Measurements from ENCODE around the gene PARD3B. TPM values are rescaled to one million over a fixed set of nuclear protein-coding genes. Genes with fewer than 3 reads are reported as not detected.

The PARD3B gene
- total RNA-seq, 1 experiment from 2014 or later, result 7.6 TPM

DNA sequence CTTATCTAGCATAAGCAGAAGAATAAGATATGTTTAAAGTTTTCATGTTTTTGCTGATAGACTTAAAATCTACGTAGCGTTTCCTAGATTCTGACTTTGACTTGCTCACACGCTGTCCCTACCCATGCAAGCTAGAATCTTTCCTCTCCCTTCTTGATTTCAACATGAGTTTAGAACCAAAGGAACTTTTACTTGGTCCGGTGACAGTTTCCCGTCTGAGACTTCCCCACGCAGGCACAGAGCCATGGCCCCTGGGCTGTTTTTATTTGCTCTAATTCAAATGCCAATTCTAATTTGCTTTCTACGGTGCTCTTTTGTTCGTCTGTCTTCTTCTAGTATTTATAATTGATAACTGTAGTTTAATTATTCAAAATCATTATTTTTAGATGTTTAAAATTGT, 467.7 kb downstream of the PARD3B start:
- ChIA-PET CTCF (no interaction called here), POLR2A (ENCODE audit: low non-redundant PET) (no interaction called here)
- no peak overlapping the region for H3K27ac ChIP-seq (ENCODE audit: low read depth, low read length, poor library complexity, severe bottlenecking)
- intact Hi-C loops (cut with micrococcal nuclease; ENCODE audit: unreplicated experiment), result no loop called here
- no peak overlapping the region for H3K4me3 ChIP-seq (ENCODE audit: low read depth, low read length, poor library complexity, severe bottlenecking)
- no peak for DNase-seq (ENCODE audit: low spot score)
- no peaks in the 10 kb centered on the region for H3K9me3 ChIP-seq (ENCODE audit: low read depth, low read length, poor library complexity, severe bottlenecking)
- TF ChIP-seq, protein P1, sequence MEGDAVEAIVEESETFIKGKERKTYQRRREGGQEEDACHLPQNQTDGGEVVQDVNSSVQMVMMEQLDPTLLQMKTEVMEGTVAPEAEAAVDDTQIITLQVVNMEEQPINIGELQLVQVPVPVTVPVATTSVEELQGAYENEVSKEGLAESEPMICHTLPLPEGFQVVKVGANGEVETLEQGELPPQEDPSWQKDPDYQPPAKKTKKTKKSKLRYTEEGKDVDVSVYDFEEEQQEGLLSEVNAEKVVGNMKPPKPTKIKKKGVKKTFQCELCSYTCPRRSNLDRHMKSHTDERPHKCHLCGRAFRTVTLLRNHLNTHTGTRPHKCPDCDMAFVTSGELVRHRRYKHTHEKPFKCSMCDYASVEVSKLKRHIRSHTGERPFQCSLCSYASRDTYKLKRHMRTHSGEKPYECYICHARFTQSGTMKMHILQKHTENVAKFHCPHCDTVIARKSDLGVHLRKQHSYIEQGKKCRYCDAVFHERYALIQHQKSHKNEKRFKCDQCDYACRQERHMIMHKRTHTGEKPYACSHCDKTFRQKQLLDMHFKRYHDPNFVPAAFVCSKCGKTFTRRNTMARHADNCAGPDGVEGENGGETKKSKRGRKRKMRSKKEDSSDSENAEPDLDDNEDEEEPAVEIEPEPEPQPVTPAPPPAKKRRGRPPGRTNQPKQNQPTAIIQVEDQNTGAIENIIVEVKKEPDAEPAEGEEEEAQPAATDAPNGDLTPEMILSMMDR (conservative IDR thresholded peaks at IDR 0.05; ENCODE audit: low read depth, low read length), result no peak
- no peak for TF ChIP-seq EZH2 (IDR thresholded peaks at IDR 0.05; ENCODE audit: borderline replicate concordance, low read depth, low read length, poor library complexity, severe bottlenecking)
- H3K4me1 ChIP-seq (ENCODE audit: insufficient read depth, low read length, poor library complexity, severe bottlenecking), result no peaks in the 10 kb centered on the region
- H3K27me3 ChIP-seq (replicated peaks; ENCODE audit: insufficient read depth, low read depth, low read length, poor library complexity), result no peaks in the 10 kb centered on the region
- BruUV-seq (replicated peaks), result no TSS peak
- no peaks in the 10 kb centered on the region for H3K36me3 ChIP-seq (ENCODE audit: insufficient read depth, low read length, poor library complexity, severe bottlenecking)

DNA sequence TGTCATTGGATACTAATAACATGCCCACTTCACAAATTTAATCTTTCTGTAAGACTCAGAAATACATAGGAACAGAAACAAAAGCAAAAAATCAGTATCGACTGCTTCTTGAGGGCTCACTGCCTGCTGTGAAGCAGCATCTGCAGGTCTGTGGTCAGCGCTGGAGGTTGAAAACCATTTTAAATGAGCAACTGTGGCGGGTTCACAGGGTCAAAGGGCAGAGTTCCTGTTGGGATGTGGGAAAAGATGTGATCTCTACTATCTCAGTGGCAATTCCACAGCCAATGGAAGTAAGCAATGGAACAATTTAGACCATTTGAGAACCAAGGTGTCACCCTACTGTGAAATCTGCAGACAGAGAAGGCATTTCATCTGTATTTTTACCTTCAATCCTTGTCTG, 468.3 kb downstream of the PARD3B start:
- TF ChIP-seq, protein P1 (conservative IDR thresholded peaks at IDR 0.05; ENCODE audit: low read depth, low read length), result no peak
- no peak for TF ChIP-seq EZH2 (IDR thresholded peaks at IDR 0.05; ENCODE audit: borderline replicate concordance, low read depth, low read length, poor library complexity, severe bottlenecking)
- POLR2A ChIA-PET (ENCODE audit: low non-redundant PET), result no interaction called here
- Histone ChIP-seq H3K36me3 (ENCODE audit: insufficient read depth, low read length, poor library complexity, severe bottlenecking) (no peaks in the 10 kb centered on the region), H3K9me3 (ENCODE audit: low read depth, low read length, poor library complexity, severe bottlenecking) (no peaks in the 10 kb centered on the region), H3K4me1 (ENCODE audit: insufficient read depth, low read length, poor library complexity, severe bottlenecking) (no peaks in the 10 kb centered on the region), H3K27ac (ENCODE audit: low read depth, low read length, poor library complexity, severe bottlenecking) (no peak overlapping the region), H3K27me3 (replicated peaks; ENCODE audit: insufficient read depth, low read depth, low read length, poor library complexity) (no peaks in the 10 kb centered on the region), H3K4me3 (ENCODE audit: low read depth, low read length, poor library complexity, severe bottlenecking) (no peak overlapping the region)
- CTCF ChIA-PET, result no interaction called here
- BruUV-seq (replicated peaks), result no TSS peak
- no peak for DNase-seq (ENCODE audit: low spot score)
- intact Hi-C loops (cut with micrococcal nuclease; ENCODE audit: unreplicated experiment), result no loop called here

GRCh38 chr2:205014201-205014600, 468.9 kb downstream of the PARD3B start:
- Histone ChIP-seq H3K36me3 (ENCODE audit: insufficient read depth, low read length, poor library complexity, severe bottlenecking) (no peaks in the 10 kb centered on the region), H3K9me3 (ENCODE audit: low read depth, low read length, poor library complexity, severe bottlenecking) (no peaks in the 10 kb centered on the region), H3K4me1 (ENCODE audit: insufficient read depth, low read length, poor library complexity, severe bottlenecking) (no peaks in the 10 kb centered on the region), H3K27ac (ENCODE audit: low read depth, low read length, poor library complexity, severe bottlenecking) (no peak overlapping the region), H3K27me3 (replicated peaks; ENCODE audit: insufficient read depth, low read depth, low read length, poor library complexity) (no peaks in the 10 kb centered on the region), H3K4me3 (ENCODE audit: low read depth, low read length, poor library complexity, severe bottlenecking) (no peak overlapping the region)
- ChIA-PET CTCF (no interaction called here), POLR2A (ENCODE audit: low non-redundant PET) (no interaction called here)
- TF ChIP-seq EZH2 (IDR thresholded peaks at IDR 0.05; ENCODE audit: borderline replicate concordance, low read depth, low read length, poor library complexity, severe bottlenecking), result no peak
- TF ChIP-seq, protein P1 (conservative IDR thresholded peaks at IDR 0.05; ENCODE audit: low read depth, low read length), result no peak
- intact Hi-C loops (cut with micrococcal nuclease; ENCODE audit: unreplicated experiment), result no loop called here
- DNase-seq (ENCODE audit: low spot score), result no peak
- no TSS peak for BruUV-seq (replicated peaks)

Data from A673 (cell line).